Lung (tissue), 12 donors: ENCODE measurements around the gene TBC1D7. TPM values are rescaled to one million over a fixed set of nuclear protein-coding genes. Genes with fewer than 3 reads are reported as not detected.

Source experiments
- ATAC-seq: fragments of 200-7000 bp; cut with Tn5 transposase; one replicate; pipeline ENCODE4 v1.9.1; 2020; ENCODE audit warnings: moderate number of reproducible peaks; ENCODE audit not compliant: insufficient read depth, low FRiP score
- DNase-seq, 3 donors: peaks; one replicate each; pipeline ENCODE4 v3.0.0-alpha.2; 2013 to 2017
- H3K27ac ChIP-seq, 2 donors: one replicate each; pipeline ENCODE4 v1.5.1; 2013; ENCODE audit warnings: mild to moderate bottlenecking in 2 of 2, moderate library complexity in 2 of 2, control low read depth in 1 of 2, inconsistent platforms in 1 of 2, low read depth in 1 of 2, low read length in 1 of 2
- H3K27me3 ChIP-seq, 3 donors: one replicate each; pipeline ENCODE4 v1.5.1; 2013; ENCODE audit warnings: low read length in 2 of 3; ENCODE audit not compliant: control insufficient read depth in 3 of 3, insufficient read depth in 3 of 3
- H3K36me3 ChIP-seq, 4 donors: one replicate each; pipeline ENCODE4 v1.5.1; 2013; ENCODE audit warnings: low read length in 4 of 4, mild to moderate bottlenecking in 1 of 4, moderate library complexity in 1 of 4; ENCODE audit not compliant: control insufficient read depth in 4 of 4, insufficient read depth in 4 of 4
- H3K4me1 ChIP-seq, 5 donors: one replicate each; pipeline ENCODE4 v1.5.1; 2013; ENCODE audit warnings: low read length in 5 of 5, mild to moderate bottlenecking in 2 of 5, moderate library complexity in 1 of 5; ENCODE audit not compliant: control insufficient read depth in 5 of 5, insufficient read depth in 5 of 5
- H3K4me3 ChIP-seq: one replicate; pipeline ENCODE4 v1.5.1; 2013; ENCODE audit warnings: mild to moderate bottlenecking, control low read depth, moderate library complexity
- H3K9ac ChIP-seq, 2 donors: one replicate each; pipeline ENCODE4 v1.5.1; 2013; ENCODE audit warnings: low read length in 2 of 2, control low read depth in 1 of 2; ENCODE audit not compliant: insufficient read depth in 1 of 2
- H3K9me3 ChIP-seq, 4 donors: one replicate each; pipeline ENCODE4 v1.5.1; 2013; ENCODE audit warnings: low read length in 3 of 4, mild to moderate bottlenecking in 1 of 4, moderate library complexity in 1 of 4; ENCODE audit not compliant: control insufficient read depth in 4 of 4, insufficient read depth in 3 of 4
- CTCF ChIP-seq: IDR thresholded peaks from 2 replicates; pipeline ENCODE4 v1.5.1; 2012; ENCODE audit warnings: mild to moderate bottlenecking; ENCODE audit errors: control extremely low read depth, extremely low read depth
- WGBS, 2 donors: extraction: QIAGEN DNeasy Blood & Tissue Kit; methylation state at CpG; one replicate each; pipeline ENCODE4 v1.1.7; 2013; 5-methylcytosine and 5-hydroxymethylcytosine counted together
- polyA plus RNA-seq, 2 donors: library from polyadenylated mRNA; stranded (reverse); fragments of 200-250 nt; gene quantifications; one replicate each; pipeline ENCODE4 v1.2.1, GENCODE V29; 2013
- total RNA-seq, 2 donors: library from RNA; depleted of rRNA in 1 of 2; stranded (reverse); fragments of >200 nt in 1 of 2; gene quantifications; one replicate each; pipeline ENCODE4 v1.2.1, GENCODE V29; 2014 to 2021
- donor health status: control.
- donor health status: control.
- donor health status: Bipolar disorder and iron deficiency.
- donor health status: healthy.
- donor health status: DM: yes; HTN: yes; CAD: no.

TBC1D7 gene
- total and polyA plus RNA-seq, 4 donors, result 17.1 to 30.1 (median 19.9) TPM

- Histone ChIP-seq H3K9ac (no peak overlapping the region), H3K4me1 (peaks cover 0 to 19% (median 10%) of the 10 kb centered on the region in 5 donors), H3K36me3 (peaks cover 3 to 33% (median 7%) of the 10 kb centered on the region in 4 donors), H3K27me3 (no peaks in the 10 kb centered on the region), H3K4me3 (no peak overlapping the region), H3K9me3 (no peaks in the 10 kb centered on the region), H3K27ac (no peak overlapping the region)
- DNase-seq (no peak), ATAC-seq (no peak)
- no peak for TF ChIP-seq CTCF
- 95 to 100% methylated on average over 1 of the region's 1 CpG for WGBS, 2 donors
These were observed 20.0 kb downstream of the TBC1D7 start for GRCh38 chr6:13308332-13308731.

- peaks cover 3 to 33% (median 7%) of the 10 kb centered on the region in 4 donors for H3K36me3 ChIP-seq
- H3K4me1 ChIP-seq, result peaks cover 0 to 22% (median 18%) of the 10 kb centered on the region in 5 donors
- no peak for TF ChIP-seq CTCF
- DNase-seq (no peak), ATAC-seq (no peak)
- H3K4me3 ChIP-seq, result no peak overlapping the region
- H3K9ac ChIP-seq, result no peak overlapping the region
- H3K27ac ChIP-seq, result no peak overlapping the region
- H3K9me3 ChIP-seq, result no peaks in the 10 kb centered on the region
- WGBS, 2 donors, result 38 to 72% methylated on average over 7 of the region's 7 CpGs
- no peaks in the 10 kb centered on the region for H3K27me3 ChIP-seq
These were observed 20.8 kb downstream of the TBC1D7 start for GRCh38 chr6:13307508-13307995.

DNA sequence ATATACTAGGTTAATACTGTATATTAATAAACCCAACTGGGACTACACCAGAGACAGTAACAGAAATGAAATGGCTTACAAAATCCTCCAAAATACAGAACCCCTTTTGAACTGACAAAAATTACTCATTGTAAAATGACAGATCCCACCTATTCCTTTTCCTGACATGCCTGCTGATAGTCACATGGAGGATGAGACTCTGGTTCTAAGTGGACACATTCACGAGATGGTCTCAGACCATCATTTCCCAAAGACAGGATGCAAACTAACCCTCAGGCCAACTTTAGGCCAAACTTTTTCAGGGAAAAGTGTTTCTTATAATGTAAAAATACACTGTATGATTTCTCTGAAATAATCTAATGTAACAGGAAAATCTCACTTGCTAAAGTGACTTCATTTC lies 22.5 kb downstream of the TBC1D7 start:
- no peak overlapping the region for H3K9ac ChIP-seq
- no peaks in the 10 kb centered on the region for H3K27me3 ChIP-seq
- peaks cover 5 to 40% (median 7%) of the 10 kb centered on the region in 4 donors for H3K36me3 ChIP-seq
- 97 to 100% methylated on average over 1 of the region's 1 CpG for WGBS, 2 donors
- H3K9me3 ChIP-seq, result no peaks in the 10 kb centered on the region
- ATAC-seq, result no peak
- no peak for DNase-seq
- TF ChIP-seq CTCF, result no peak
- peaks cover 0 to 28% (median 20%) of the 10 kb centered on the region in 5 donors for H3K4me1 ChIP-seq
- H3K27ac ChIP-seq, result no peak overlapping the region
- no peak overlapping the region for H3K4me3 ChIP-seq

- no peak for ATAC-seq
- peaks cover 6 to 40% (median 8%) of the 10 kb centered on the region in 4 donors for H3K36me3 ChIP-seq
- 86 to 98% methylated on average over 4 of the region's 4 CpGs for WGBS, 2 donors
These were observed 23.0 kb downstream of the TBC1D7 start for GRCh38 chr6:13305288-13305687.

More at GRCh38 chr6:13305288-13305687, 23.0 kb downstream of the TBC1D7 start:
- no peak overlapping the region for H3K4me3 ChIP-seq
- no peaks in the 10 kb centered on the region for H3K27me3 ChIP-seq
- H3K4me1 ChIP-seq, result peaks cover 0 to 28% (median 20%) of the 10 kb centered on the region in 5 donors
- no peak overlapping the region for H3K9ac ChIP-seq
- H3K27ac ChIP-seq, result no peak overlapping the region
- DNase-seq, result no peak
- TF ChIP-seq CTCF, result no peak
- no peaks in the 10 kb centered on the region for H3K9me3 ChIP-seq
